Globus pallidus (tissue), 1 donor: Measurements from ENCODE around the gene STRA8.

ENCODE experiments used
- DNase-seq: peaks from one replicate; pipeline ENCODE4 v3.0.0-alpha.2; 2015; ENCODE audit warnings: low spot score

Gene STRA8, protein sequence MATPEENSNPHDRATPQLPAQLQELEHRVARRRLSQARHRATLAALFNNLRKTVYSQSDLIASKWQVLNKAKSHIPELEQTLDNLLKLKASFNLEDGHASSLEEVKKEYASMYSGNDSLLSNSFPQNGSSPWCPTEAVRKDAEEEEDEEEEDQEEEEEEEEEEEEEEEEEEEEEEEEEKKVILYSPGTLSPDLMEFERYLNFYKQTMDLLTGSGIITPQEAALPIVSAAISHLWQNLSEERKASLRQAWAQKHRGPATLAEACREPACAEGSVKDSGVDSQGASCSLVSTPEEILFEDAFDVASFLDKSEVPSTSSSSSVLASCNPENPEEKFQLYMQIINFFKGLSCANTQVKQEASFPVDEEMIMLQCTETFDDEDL

DNA sequence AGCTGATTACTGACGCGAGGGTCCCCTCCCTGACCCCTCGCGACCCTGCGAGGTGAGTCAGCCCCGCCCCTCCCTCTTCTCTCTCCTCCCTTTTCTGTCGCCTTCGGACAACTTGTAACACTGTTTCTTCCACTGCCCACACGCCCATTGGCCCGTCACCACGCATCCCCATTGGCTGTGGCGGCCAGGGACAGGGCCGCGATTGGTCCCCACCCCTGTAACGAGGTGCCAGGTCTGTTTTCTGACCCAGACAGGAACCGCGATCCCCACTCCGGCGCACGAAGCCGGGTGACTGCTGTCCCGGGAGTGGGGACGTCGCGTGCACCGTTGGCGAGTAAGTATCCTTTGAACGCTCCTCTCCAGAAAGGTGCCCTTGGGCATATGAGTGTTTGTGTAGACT, at the start of gene STRA8:
Gene STRA8, plus strand, starts transcription at position 269 of the 400 bp plus-strand sequence. CDS start 6,687 bp downstream, outside the sequence.
- no peak for DNase-seq

DNA sequence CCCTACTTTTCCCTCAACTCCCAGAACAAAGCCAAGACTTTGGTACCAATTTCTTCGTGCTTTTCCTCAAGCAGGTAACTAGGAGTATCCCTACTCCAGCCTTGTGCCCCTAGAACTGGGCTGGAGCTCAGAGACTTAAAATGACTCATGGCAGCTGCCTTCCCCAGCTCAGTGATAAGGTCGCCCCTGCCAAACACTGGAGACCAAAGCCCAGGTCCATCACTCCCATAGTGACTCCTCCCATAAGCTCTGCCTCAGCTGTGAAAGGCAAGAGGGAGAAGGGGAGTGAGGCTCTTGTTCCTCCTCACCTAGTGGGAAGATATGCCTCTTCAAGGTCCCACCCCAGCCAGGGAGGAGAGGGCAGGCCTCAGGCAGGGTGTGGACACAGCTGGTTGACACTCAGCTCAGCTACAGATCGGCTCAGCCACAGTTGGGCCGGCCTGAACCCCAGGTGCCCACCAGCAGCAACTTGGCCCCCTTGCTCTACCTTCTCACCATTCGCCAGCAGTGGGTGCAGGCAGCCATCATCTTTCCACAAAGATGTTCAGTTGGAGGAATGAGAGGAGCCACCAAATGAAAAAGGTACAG, 49.3 kb upstream of the STRA8 start:
- no peak for DNase-seq

DNA sequence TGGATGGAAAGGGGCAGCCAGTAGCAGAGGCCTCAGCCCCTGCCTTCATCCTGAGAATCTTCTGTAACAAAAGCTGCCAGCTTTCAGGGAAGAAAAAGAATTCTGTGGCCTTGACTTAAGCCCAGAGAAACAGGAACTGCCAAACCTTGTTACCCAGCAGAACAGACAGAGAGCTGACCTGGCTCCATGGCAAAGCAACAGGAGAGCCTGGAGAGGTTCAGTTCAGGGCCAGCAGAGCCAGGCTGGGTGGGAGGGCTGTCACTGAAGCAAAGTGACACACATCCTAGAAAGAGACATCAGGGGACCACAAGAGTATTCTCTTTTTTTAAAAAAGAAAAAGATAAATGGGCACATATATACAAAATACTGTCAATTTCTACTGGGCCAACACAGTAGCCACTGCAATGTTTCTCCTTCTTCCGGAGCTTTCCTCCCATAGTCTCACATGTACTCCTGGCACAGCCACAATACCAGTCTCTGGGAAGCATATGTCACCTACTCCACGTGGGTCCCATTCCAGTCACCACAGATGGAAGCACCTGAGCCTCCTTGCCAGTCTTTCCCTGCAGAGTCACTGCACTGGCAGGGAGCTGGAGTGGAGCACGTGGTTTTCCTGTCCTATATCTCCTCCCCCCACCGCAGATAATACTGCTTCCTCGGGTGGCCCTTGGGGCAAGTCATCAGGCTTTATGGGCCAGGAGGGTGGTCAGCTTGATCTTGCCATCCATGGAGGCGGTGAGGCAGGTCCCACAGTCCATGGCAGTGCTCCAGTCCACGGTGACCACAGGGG, 48.0 kb upstream of the STRA8 start:
- DNase-seq: no peak

DNA sequence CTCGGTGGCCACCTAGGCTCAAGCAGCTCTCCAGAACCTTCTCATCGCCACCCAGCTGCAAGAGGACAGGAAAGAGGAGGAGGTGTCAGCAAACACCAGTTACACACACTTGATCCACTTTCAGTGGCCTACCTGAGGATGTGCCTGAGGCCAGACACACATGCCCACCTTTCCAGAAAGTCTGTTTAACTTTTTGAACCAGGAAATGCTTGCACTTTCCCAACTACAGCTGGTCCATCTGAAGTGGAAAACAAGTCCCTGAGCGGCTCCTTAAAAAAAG, 47.4 kb upstream of the STRA8 start:
- DNase-seq: no peak

DNA sequence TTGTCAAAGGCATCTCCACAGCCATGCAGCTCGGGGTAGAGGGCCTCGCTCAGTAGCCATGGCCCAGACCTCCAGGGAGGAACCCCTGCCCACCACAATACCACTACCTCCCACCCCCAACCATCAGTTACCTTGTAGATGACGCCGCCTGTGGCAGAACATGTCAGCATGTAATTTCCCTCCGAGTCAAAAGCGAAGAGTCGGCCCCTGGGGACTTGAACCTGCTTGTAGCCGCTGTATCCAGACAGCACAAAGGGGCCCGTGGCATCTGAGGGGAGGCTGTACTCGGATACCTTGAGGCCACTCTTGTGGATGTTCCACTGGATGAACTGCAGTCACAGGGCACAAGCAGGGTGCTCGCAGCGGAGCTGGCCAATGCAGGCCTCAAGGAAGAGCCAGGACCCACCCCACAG, 46.8 kb upstream of the STRA8 start:
- DNase-seq: no peak

DNA sequence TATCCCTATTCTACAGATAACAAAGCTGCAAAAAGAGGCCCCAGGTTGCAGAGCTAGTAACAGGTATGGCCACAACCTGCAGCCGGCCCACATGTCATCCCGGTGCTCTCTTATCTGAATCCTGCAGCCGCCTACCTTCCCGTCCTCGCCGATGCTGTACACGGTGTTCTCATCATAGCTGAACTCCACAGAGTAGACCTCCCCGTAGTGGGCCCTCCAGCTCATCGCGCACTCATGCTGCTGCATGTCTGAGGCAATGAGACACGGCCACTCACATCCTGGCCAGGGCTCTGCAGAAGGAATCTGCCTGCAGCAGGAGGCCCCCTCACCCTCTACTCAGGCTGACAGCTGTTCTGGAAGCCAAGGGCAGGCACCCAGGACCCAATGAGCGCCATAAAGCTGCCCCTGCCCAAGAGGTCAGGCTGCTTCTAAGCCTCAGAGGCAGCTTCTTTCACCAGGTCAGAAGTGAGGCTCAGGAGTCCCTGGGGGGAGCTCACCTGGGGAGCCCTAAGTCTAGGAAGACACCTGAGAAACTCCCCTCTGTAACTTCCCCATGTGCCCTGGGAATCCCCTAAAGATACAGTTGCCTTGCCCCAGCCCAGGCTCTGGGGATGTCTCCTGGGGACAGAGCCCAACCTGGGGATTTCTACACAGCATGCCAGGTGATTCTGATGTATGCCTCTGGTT, 45.2 kb upstream of the STRA8 start:
- no peak for DNase-seq

DNA sequence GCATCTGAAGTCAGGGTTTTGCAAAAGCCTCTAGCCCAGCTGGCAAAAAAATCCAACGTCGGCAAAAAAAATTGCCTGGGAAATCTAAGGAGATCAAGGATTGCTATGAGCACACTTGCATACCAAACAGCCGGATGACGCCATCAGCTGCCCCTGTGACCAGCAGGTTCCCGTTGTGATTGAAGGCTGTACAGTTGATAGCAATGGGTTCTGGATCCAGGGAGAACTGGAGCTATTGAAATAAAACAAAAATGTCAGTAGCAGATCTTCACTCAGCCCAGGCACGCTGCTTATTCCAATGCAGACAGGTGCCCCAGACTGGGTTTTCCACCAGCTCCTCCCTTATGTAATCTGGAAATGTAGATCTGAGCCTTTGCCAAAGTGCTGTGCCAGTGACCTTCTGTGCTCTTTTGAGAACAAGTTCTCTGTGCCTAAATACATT, 44.4 kb upstream of the STRA8 start:
- no peak for DNase-seq

DNA sequence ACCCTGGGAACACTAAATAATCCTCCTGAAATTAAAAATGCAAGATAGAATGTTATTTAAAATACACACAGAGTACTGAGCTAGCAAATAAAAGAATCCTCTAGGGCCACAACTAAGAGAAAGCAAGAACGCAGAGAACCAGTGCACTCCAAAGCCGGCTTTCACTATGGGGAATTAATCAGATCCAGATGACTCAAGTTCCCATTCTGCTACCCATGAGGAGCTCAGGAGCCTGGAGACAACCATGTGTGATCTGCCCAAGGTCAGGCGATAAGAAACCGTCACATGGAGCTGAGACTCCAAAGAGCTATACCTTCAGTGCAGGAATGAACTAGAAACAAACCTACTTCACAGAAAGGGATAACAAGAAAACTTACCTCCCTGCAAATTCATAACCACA, 43.7 kb upstream of the STRA8 start:
- no peak for DNase-seq

DNA sequence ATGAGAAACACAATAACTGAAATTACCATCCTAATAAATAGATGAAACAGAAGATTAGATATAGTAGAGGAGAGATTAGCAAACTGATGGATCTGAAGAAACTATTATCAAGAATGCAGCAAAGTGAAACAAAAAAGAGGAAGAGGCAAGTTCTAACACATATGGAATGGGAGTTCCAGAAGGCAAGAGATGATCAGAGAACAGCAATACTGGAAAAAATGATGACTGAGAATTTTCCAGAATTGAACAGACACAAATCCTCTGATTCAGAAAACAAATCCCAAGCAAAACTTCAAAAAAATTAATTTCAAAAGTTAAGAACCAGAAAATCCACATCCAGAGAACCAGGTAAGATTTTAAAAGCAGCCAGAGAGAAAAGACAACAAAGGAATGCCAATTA, 42.9 kb upstream of the STRA8 start:
- no peak for DNase-seq

DNA sequence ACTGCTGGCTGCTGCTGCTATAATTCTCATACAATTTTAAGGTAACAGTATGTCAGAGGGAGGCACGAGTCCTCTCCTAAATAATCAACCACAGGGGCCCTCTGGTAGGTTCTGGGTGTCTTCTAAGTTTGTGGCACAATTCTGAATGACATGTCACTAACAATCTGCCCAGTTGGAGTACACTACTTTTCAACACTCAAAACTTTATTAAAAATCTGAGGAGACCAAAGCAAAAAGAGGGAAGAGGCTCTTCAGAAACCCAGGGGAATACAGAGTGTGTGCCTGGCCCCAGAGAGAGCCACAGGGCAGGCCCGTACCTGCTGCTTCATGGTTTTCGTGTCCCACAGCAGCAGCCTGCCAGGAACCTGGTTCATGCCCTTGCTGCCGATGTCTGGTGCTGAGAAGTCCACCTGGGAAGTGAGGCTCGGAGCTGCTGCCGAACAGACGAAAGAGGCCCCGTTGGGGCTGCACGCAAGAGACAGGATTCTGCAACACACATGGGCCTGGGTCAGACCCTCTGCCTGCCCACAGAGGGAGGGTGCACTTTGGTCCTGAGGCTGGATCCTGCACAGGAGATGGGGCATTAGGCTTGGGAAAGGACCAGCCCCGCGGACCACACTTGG, 40.6 kb upstream of the STRA8 start:
- no peak for DNase-seq

DNA sequence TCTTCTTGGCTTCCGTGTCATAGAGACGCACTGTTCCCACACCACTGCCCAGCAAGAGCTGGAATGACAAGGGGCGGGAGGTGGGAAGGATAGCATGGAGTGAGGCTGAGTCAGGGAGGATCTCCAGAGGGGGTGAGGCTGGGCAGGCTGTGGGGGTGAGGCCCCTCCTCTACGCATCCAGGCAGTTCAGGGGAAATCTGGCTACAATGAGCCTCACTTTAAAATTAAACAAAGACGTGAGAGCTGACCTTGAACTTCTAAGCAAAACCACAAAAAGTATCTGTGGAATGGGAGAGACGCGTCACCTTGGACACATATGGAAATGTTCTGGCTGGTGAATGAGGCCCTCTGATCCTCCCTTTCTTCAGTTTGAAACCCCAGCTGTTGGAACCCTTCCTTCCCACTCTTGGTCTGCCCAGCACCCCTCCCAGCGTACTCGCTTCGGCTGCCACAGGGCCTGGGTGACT, 40.0 kb upstream of the STRA8 start:
- DNase-seq: no peak

DNA sequence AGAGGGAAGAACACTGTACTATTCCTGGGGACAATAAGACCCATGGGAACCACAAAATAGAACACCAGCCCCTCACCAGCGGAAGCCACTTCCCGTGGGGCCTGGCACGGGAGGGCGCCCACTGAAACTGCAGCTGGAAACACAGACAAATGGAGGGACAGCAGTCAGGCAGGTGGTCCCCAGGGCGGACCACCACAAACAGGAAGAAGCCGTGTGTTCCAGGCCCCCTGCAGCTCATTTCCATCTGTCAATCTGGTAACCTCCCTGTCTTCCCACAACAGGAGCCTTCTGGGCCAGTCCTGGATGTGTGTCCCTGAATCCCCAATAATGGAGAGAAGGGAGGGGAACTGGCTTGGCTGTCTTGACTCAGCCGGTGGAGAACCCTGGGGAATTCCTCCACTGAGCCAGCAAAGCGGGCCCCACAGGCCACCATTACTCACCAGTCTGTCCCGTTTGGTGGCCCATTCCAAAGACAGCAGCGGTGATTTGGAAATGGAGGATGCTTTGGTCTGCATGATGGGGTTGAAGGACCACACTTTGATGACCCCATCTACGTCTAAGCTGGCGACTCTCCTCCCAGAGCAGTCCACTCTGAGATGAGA, 39.0 kb upstream of the STRA8 start:
- no peak for DNase-seq

DNA sequence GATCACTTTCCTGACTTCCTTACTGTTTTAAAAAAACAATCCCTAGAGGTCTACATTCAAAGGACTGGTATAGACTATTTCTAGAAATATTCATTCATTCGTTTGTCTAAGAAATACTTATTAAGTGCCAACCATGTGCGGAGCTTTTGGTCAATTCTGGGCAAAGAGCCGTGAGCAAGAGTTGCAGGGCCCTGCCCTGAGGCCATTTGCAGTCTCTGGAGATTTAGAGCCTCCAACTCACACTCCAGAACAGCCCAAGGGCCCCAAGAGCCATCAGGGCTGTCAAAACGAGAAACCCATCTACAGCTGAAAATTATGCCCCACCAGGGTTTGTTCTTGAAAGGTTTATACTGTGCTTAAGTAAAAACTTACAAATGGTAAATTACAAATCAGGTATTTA, 38.5 kb upstream of the STRA8 start:
- DNase-seq: no peak

DNA sequence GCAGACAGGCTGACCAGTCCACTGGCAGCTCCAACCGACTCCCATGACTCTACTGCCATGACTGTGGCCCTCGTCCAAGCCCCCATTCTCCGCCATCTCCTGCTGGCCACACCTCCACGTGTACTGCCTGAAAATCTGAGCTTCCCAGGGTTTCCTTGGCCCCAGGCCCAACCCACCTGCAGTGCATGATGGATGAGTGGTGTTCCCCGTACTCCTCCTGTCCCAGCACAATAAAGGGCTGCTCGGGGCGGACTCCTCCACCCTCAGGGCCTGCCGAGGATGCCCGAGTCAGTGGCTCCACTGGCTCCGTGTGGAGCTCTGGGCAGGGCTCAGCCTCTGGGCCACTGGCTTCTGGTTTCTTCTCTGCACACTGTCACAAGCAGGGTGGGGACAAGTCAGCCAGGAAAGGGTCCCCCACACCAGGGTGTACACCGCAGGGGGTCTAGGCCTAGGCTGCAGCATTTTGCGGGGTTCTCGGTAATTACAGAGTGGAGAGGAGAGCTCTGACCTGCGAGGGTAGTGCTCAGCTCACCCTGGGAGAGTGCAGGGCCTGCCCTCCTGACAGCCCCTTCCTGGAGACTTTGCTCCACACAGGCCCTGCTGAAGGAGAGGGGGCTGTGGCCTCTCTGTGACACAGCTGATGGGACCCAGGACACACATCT, 37.5 kb upstream of the STRA8 start:
- DNase-seq: no peak

DNA sequence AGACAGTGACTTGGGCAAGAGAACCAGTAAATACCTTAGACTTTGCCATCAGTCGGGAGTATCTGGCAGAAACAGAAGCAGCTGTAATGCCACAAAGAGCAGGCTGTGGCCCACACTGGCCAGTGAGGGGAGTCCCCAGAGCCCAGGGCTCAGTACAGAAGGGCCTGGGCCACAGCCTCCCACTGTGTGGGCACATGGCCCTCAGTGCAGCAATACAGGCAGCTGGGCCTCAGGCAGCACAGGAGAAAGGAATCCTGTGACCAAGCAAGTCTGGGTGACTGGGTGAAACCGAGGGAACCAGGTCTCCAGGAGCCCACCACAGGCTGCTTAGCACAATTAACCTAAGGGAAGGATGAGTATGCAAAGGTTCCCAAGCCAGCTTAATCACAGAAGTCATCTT, 36.3 kb upstream of the STRA8 start:
- DNase-seq: no peak

DNA sequence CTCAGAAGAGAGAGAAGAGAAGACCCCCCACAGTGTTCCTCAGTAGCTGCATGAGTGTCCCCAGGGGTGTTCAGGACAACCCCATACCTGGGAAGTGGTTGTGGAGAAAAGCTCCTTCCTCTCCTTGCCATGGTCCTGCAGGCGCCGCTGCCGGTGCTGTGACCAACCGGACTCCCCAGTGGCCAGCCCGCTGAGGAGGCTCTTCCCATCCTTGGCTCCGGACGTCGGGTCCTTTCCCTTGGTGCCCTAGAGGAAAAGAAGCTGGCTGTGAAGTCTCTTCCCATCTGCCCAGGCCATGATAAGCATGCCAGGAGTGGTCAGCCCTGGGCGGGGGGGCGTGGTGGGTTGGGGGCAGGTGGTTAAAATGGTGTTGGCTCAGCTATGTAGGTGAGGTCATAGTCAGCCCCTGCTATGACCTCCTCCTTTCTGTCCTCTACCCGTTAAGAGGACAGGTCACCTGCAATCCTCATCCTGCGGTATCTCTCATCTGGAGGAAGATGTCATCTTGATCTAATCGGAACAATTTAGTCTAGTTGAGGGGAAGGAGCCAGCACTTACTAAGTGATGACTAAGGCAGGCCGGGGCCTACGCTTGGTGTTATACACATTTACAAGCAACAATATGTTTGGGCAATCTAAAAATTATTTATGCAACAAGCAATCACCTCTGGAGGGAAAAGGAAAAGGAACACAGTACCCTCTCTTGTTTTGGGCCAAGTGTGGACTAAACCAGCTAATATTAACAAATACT, 35.6 kb upstream of the STRA8 start:
- no peak for DNase-seq

DNA sequence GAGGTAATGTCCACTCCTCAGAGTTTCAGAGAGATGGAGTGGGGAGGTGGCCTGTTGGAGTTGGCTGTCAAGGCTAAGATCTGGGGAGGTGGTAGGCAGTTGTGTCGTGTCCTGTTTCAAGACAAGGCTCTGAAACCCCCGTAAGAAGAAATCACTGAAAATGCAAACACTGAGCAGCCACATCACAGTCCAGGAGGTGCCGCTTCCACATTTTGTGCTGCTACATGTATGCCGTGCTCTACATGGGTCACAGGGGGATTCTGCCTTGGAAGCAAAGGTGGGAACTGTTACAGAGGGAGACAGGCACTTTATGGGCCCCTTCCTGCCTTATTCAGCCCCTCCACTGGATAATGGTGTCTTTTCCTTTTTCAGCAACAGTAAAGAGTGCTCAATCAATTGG, 34.2 kb upstream of the STRA8 start:
- no peak for DNase-seq

DNA sequence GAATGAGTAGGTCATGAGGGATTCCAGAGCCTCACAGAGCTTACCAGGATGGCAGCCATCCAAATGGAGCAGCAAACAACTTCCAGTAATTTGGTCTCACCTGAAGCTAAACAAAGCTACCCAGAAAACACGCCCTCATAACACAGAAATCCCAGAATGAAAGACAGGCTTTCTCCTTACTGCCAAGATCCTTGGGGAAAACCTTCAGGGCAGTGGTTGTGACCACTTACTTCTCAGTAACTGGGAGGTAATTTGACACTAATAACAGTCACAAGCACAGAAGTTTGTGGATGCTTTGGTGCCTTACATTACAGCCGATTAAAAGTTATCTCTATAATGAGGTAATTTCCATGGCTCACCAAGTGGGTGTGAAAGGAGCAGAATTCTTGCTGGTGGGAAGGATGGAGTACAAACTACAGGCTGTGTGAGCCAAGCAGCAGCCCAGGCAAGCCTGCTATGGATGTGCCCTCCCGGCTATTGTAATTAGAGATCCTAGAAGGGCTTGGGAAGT, 32.8 kb upstream of the STRA8 start:
- DNase-seq: no peak

DNA sequence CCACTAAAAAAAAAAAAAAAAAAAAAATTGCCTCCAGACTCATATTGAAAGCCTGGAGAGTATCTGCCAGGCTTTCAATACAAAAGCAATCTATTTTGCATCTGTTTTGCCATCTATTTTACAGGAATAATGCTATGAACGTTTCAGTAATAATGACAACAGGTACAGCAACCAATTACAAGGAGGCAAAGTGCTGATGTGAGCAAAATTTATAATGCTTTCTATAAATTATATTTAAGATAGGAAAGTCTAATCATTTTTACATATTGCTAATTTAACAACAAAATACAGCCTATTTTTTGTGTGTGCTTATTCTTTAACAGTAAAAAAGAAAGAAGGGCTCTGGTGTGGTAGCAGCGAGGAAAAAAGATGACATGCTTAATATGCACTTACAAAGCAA, 32.3 kb upstream of the STRA8 start:
- no peak for DNase-seq

DNA sequence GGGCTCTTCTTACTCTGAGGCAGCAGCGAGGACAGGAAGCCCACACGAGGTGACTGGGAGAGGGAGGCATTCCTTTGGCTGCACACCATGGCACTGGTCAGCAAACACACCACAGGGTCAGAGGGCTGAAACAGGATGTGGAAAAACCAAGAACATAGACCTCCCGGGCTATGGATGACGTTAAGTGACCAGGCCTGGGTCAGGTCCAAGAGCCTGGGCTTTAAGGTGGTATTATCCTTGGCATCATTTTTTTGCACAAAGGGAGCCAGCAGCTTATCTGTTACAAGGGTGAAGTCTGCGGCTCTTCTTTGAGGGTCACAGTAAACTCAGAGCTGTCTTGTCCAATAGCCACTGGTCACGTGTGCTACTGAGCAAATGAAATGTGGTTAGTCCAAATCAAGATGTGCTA, 29.3 kb upstream of the STRA8 start:
- DNase-seq: no peak
